ENCODE measurements around the gene SCN10A.

Gene SCN10A

DNA sequence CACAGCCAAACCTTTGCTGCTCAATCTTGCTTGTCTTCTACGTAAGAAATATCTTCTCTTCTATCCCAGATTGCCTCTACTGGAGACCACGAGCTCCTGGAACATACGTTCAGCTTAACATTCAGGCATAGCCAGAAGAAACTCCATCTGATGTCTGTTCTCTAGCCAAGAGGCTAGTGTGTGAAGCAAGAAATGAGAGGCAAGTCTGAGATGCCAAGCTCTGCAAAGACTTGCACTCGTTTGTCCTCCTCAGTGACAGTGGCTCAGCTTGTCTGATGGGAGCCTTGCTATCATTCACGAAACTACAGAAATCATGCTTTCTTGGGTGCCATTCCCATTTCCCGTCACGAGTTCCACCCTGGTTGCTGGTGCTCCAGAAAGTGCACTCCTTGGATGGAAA is at the start of gene SCN10A:
Gene SCN10A (minus strand): TSS at position 192 of the 400 bp plus-strand sequence. CDS start 22,207 bp downstream, outside the sequence.
- no peak for DNase-seq

GRCh38 chr3:38853011-38853410 is 37.0 kb upstream of the SCN10A start:
- DNase-seq: no peak

GRCh38 chr3:38843898-38844297 is 27.9 kb upstream of the SCN10A start:
- DNase-seq: peak; percentile 5

- no peak for DNase-seq
These were observed 26.4 kb upstream of the SCN10A start for GRCh38 chr3:38842266-38842965.

GRCh38 chr3:38840987-38841386 is 25.0 kb upstream of the SCN10A start:
- DNase-seq: no peak

- no peak for DNase-seq
These were observed 21.3 kb upstream of the SCN10A start for GRCh38 chr3:38837358-38837757.

- no peak for DNase-seq
These were observed 20.5 kb upstream of the SCN10A start for GRCh38 chr3:38836561-38836960.

DNA sequence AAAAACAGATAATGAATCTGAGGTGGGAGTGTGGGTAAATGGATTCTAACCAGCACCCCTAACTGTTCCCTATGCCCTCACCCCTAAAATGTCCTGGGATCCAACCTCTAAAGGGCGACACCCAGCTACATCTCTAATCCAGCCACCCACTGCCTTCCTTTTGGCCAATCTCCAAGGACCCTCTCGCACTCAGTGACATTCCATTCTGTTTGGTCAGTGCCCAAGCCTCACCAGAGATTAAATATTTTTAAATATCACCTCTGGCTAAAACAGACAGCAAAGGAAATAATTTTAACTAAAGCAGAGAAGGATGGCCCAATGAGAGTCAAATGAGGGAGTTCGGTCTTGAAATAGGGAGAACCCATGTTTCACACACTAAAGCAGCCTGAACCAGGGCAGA is 19.9 kb upstream of the SCN10A start:
- DNase-seq: no peak

- no peak for DNase-seq
These were observed 18.7 kb upstream of the SCN10A start for GRCh38 chr3:38834717-38835116.

GRCh38 chr3:38834110-38834509 is 18.1 kb upstream of the SCN10A start:
- peak; percentile 5 for DNase-seq

DNA sequence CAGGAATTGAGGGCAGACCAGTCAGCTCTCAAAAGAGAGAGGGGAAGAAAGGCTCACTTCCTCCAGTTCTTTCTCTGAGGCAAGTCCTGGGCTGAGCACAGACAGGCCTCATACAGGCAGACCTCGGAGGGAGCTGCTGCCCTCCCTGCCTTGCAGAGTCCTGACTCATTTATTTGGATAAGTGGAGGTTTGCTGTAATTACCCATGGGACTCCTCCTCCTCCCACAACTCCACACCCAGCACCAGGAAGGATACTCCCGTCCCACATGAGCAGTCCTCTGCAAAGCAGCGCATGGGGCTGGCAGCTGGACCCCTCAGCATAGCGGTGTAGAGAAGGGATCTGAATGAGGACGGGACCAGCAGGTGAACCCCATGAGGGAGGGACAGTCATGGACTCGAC is 13.4 kb upstream of the SCN10A start:
- DNase-seq: no peak

DNA sequence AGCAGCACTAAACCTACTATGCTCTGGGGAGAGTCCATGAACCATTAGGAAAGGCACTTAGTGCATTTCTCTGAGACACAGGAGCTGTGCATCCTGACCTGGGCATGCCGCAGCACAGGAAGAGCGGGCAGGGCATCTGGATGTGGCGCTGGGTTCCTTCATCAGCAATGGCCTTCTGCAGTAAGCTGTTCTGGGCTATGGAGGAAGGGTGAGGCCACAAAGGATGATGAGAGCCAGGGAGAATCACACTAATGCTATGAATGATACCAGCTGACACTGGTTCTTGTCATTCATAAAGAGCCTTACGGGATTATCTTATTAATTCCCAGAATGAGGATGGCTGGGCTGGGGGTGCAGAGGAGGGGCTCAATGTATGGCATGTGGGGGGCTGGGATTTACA is 12.7 kb upstream of the SCN10A start:
- DNase-seq: no peak

DNA sequence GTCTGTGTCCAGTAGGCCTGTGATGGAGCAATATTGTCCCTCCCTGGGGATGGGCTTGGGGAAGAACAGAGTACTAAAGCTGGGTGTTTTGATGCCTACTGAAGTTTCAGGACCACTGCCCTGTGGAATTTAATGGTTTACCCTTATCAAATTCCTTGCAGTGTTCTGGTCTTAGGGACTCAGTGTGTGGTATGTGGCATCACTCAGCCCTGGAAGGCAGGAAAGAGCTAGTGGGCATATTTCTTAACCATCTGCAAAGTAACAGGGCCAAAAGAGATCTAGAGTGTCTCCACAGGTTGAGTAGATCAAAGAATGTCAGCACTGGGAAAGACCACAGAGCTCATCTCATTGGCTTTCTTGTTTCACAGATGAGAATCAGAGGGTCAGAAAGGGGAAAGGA is 11.8 kb upstream of the SCN10A start:
- no peak for DNase-seq

GRCh38 chr3:38826001-38826400 is 10.0 kb upstream of the SCN10A start:
- no peak for DNase-seq

- no peak for DNase-seq
These were observed 8.3 kb upstream of the SCN10A start for GRCh38 chr3:38824349-38824748.

DNA sequence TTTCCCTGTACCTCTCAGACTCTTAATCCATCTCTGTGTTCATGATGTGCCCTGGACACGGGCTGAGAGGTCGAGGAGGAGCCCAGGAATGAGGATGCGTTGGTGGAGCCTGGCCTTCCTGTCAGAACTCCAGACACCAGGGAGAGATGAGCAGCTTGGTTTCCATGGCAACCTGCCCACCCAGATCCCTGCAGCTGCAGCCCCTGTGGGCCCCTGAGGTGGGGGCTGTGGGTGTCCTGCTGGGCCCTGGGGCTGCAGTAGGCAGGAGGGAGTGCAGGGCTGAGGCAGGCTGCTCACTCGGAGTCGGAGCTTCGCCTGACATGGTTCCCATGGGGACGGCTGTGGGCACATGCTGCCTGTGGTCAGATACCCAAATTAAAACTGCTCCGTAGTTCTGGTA is 7.7 kb upstream of the SCN10A start:
- no peak for DNase-seq

DNA sequence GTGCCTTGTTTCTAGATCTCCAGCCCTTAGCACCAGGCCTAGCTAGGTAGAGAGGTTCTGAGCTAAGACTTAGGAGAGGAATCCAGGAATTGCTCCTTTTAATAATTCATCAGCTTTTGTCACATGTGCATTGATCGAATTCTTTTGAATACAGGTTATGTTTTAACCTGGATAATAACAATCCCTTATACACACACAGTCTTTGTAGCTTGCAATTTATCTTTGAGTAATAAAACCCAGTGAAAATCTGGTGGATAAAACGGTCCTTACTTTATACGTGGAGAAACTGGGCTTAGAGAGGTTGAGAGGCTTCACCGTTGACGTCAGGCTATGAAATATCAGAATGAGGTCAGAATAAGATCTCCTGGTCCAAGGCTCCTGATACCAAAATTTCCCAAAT is 7.2 kb upstream of the SCN10A start:
- no peak for DNase-seq

GRCh38 chr3:38811822-38812221 is 4.2 kb downstream of the SCN10A start:
- no peak for DNase-seq

DNA sequence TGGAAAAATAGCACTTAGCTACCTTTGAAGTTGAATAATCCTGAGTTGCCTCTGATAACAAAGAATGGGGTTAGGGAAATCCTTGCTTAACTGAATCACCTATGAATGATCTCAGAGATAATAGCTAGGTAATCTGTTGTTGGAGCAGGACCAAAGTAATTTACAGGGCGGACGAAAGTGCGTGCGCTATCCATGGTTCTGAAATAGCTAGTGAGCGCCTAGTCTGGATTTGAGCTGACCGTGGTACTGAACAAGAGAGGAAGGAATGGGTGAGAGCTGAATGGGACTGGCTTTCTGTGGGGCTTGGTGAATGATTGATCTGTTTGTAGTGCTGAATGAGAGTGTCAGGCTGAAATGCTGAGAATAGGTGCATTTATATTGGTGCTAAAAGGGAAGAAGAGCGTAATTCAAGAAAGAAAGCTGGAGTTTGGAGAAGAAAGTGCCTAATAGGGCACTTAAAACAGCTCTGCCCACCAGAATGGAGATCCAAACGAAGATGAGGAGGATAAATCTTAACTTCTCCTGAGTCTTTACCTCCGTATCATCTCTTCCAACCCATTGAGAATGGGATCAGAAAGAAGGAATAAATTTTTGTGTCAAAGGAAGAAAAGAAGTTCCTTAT is 10.1 kb downstream of the SCN10A start:
- DNase-seq: peak; percentile 17

DNA sequence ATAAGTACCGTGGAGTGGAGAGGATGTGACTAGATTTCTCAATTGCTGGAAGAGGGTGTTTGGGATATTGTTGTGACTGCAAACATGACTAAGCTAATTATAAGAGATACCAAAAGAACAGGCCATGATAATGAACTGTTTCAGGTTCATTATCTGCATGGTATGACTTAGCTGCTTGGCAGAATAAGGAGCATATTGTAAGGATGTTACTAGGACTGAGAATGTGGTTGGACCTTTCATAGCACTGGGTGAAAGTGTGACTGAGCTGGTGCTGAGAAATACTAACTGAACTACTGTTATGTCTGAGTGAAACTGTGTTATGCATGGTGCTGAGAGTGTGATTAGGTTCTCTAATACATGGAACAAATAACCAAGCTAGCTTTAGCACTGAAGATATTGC is 11.0 kb downstream of the SCN10A start:
- no peak for DNase-seq

DNA sequence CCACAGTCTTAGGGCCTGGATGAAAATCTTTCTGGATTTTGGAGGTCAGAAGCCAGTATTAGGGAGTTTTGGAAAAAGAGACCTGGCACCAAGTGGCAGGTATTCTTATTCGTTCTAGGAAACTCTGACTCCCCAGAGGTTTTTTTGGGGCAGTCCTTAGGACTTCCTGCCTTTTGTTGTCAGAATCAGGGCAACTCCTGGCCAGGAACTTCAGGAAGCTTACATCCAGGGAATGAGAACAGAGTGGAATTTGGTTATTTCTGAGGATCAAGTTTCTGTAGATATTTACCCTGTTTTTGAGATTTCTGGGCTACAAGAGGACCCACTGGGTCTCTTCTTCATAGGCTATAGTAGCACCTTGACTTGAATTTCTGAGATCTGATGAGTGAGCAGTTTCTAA is 15.5 kb downstream of the SCN10A start:
- DNase-seq: no peak

DNA sequence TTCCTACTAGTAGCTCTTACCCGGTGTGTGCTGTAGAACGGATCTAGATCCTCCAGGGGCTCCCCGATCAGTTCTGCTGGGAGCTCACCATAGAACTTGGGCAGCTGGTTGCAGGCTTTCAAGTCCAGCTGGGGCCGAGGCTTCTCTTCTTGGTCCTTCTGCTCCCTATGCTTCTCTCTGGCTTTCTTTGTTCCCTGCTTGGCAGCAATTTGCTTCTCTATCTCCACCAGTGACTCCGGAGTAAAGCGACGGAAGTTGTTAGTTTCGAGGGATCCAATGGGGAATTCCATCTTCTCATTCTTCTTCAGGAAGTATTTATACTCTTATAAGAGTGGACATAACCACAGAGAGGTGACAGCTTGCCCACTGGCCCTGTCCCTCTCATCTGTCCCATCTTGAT is 22.3 kb downstream of the SCN10A start:
- DNase-seq: no peak

DNA sequence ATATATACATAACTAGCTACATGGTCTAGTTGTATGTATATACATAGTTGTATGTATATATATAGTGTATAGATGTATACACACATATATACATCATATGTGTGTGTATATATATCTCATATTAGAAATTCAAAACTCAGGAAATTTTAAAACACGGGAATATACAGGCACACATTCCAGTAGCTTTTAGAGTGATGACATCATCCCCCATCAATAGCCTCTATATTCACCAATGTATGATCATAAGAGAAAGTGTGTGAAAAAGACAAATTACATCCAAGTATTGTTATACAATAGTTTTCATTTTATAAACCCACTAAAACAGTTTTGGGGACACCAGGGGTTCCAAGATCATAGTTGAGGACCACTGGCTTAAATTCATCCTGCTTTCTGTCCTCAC is 23.0 kb downstream of the SCN10A start:
- no peak for DNase-seq

- no peak for DNase-seq
These were observed 33.9 kb downstream of the SCN10A start for GRCh38 chr3:38782148-38782547.

GRCh38 chr3:38773528-38773927 is 42.5 kb downstream of the SCN10A start:
- no peak for DNase-seq
